HepG2 (cell line): Measurements from ENCODE around the gene CPEB3. TPM values are rescaled to one million over a fixed set of nuclear protein-coding genes. Genes with fewer than 3 reads are reported as not detected.

Experiments
- ATAC-seq: fragments of 200-7000 bp; cut with Tn5 transposase; 3 replicates; pipeline ENCODE4 v1.9.1; 2020; ENCODE audit warnings: mild to moderate bottlenecking, moderate library complexity
- BruUV-seq: library from RNA; stranded (reverse); fragments of 400-500 nt; replicated peaks from 2 replicates; lab custom pipeline; 2021; lab: Mats Ljungman, UMichigan
- CTCF ChIA-PET: fragments of 300-600 bp; formaldehyde crosslinking; extraction: SDS; loops from one replicate; lab custom pipeline; 2021; ENCODE audit warnings: low total read pairs, inconsistent platforms, low intra/inter-chr PET ratio; lab: Yijun Ruan, JAX
- POLR2A ChIA-PET: fragments of 350-600 bp; sonication (Branson Sonifier 250); formaldehyde crosslinking; loops from one replicate; lab custom pipeline; 2020; ENCODE audit warnings: antibody characterized with exemption, inconsistent platforms; lab: Yijun Ruan, JAX
- DNase-seq: peaks from one replicate; pipeline ENCODE4 v3.0.0-alpha.2; 2015; ENCODE audit warnings: low spot score
- FAIRE-seq: peaks from 3 replicates; lab custom pipeline; 2011; peaks lifted over from hg19 to GRCh38; lab: Jason Lieb, UNC
- H2AFZ ChIP-seq: one replicate; pipeline ENCODE4 v1.6.1; 2011; ENCODE audit warnings: low read length, inconsistent platforms
- H3K27ac ChIP-seq: fragments of 300-600 bp; 3 replicates; pipeline ENCODE4 v1.8.0; 2011; ENCODE audit warnings: mixed run types, mild to moderate bottlenecking, mixed read lengths, low read length, inconsistent platforms; ENCODE audit not compliant: insufficient read depth; ENCODE audit errors: extremely low read length
- H3K27me3 ChIP-seq, 2 experiments: fragments of 200-600 bp in 1 of 2; 2 replicates in 1 of 2; 3 replicates in 1 of 2; pipeline versions ENCODE4 v1.6.0 to v1.8.0; 2011; ENCODE audit warnings: low read length in 2 of 2, mild to moderate bottlenecking in 2 of 2, moderate library complexity in 2 of 2, inconsistent platforms in 1 of 2; ENCODE audit not compliant: insufficient read depth in 2 of 2, control insufficient read depth in 1 of 2
- H3K36me3 ChIP-seq, 2 experiments: fragments of 200-600 bp in 1 of 2; replicated peaks in 1 of 2; 2 replicates in 1 of 2; 3 replicates in 1 of 2; pipeline versions ENCODE4 v1.5.1 to v1.8.0; 2011; ENCODE audit warnings: low read length in 2 of 2, inconsistent platforms in 1 of 2; ENCODE audit not compliant: insufficient read depth in 2 of 2, control insufficient read depth in 1 of 2
- H3K4me1 ChIP-seq: 2 replicates; pipeline ENCODE4 v1.5.1; 2012; ENCODE audit warnings: low read length, inconsistent platforms; ENCODE audit not compliant: insufficient read depth
- H3K4me2 ChIP-seq: 2 replicates; pipeline ENCODE4 v1.6.0; 2011; ENCODE audit warnings: low read depth, low read length, inconsistent platforms
- H3K4me3 ChIP-seq, 3 experiments: fragments of 200-600 bp in 1 of 3; sonication (generic), shearing (Covaris generic) in 1 of 3; replicated peaks in 1 of 3; 2 replicates each; pipeline ENCODE4 v1.5.1; 2011 to 2016; ENCODE audit warnings: low read length in 3 of 3, inconsistent platforms in 2 of 3, low read depth in 2 of 3, mild to moderate bottlenecking in 2 of 3, control low read depth in 1 of 3, mixed read lengths in 1 of 3; ENCODE audit not compliant: insufficient read depth in 1 of 3
- H3K79me2 ChIP-seq: one replicate; pipeline ENCODE4 v1.6.1; 2011; ENCODE audit warnings: low read length, inconsistent platforms; ENCODE audit not compliant: insufficient read depth
- H3K9ac ChIP-seq: 2 replicates; pipeline ENCODE4 v1.6.0; 2011; ENCODE audit warnings: mild to moderate bottlenecking, low read depth, low read length, inconsistent platforms; ENCODE audit not compliant: insufficient read depth
- H3K9me3 ChIP-seq: 2 replicates; pipeline ENCODE4 v1.5.1; 2012; ENCODE audit warnings: mild to moderate bottlenecking, low read length
- H4K20me1 ChIP-seq: 2 replicates; pipeline ENCODE4 v1.6.0; 2011; ENCODE audit warnings: inconsistent platforms, mild to moderate bottlenecking, low read length, moderate library complexity; ENCODE audit not compliant: insufficient read depth
- ADNP ChIP-seq: sonication (generic); formaldehyde crosslinking; IDR thresholded peaks from 2 replicates; pipeline ENCODE4 v1.4.0; 2020; ENCODE audit warnings: missing genetic modification reagents
- GZF1 ChIP-seq: sonication (generic); formaldehyde crosslinking; IDR thresholded peaks from 2 replicates; pipeline ENCODE4 v1.5.1; 2020; ENCODE audit warnings: mild to moderate bottlenecking, missing genetic modification reagents
- NR3C1 ChIP-seq: sonication (generic); formaldehyde crosslinking; IDR thresholded peaks from 2 replicates; pipeline ENCODE4 v1.4.0; 2020; ENCODE audit warnings: missing genetic modification reagents
- SAFB2 ChIP-seq: sonication (generic); formaldehyde crosslinking; IDR thresholded peaks from 2 replicates; pipeline ENCODE4 v1.5.1; 2020; ENCODE audit warnings: missing genetic modification reagents, low read depth, mild to moderate bottlenecking, borderline replicate concordance
- SIX1 ChIP-seq: sonication (generic); formaldehyde crosslinking; IDR thresholded peaks from 2 replicates; pipeline ENCODE4 v1.4.0; 2020; ENCODE audit warnings: missing genetic modification reagents, borderline replicate concordance
- ZNF253 ChIP-seq: sonication (generic); formaldehyde crosslinking; IDR thresholded peaks from 2 replicates; pipeline ENCODE4 v1.8.0; 2022; ENCODE audit warnings: mild to moderate bottlenecking, missing genetic modification reagents, borderline replicate concordance
- ZNF652 ChIP-seq: IDR thresholded peaks from 2 replicates; pipeline ENCODE4 v1.6.1; 2016; ENCODE audit warnings: low read depth, borderline replicate concordance
- ZNF703 ChIP-seq: sonication (generic); formaldehyde crosslinking; IDR thresholded peaks from 2 replicates; pipeline ENCODE4 v1.5.1; 2020; ENCODE audit warnings: missing genetic modification reagents, mild to moderate bottlenecking, moderate library complexity, borderline replicate concordance
- ZNF766 ChIP-seq: sonication (generic); formaldehyde crosslinking; IDR thresholded peaks from 2 replicates; pipeline ENCODE4 v1.5.0; 2020; ENCODE audit warnings: missing genetic modification reagents, borderline replicate concordance
- WGBS: methylation state at CpG from one replicate; pipeline ENCODE4 v1.1.6; 2017; ENCODE audit warnings: low lambda C conversion rate; 5-methylcytosine and 5-hydroxymethylcytosine counted together
- in situ Hi-C: cut with HindIII; loops from 2 replicates; pipeline ENCODE4 v1.10.0; 2017; ENCODE audit warnings: low pct_unique_long_range_greater_than_20kb; ENCODE audit not compliant: extremely low pct_ligation_motif_present
- intact Hi-C: fragments of 100-400 bp; cut with micrococcal nuclease; formaldehyde crosslinking; loops from one replicate; pipeline ENCODE4 v1.10.0; 2022; ENCODE audit not compliant: unreplicated experiment
- polyA plus RNA-seq, 8 experiments: library from polyadenylated mRNA; depleted of rRNA in 3 of 8; stranded (reverse) in 7 of 8; unstranded in 1 of 8; fragments of >200 nt; fragmentation: Illumina TruSeq in 4 of 8; extraction: Trizol in 4 of 8; gene quantifications; 2 replicates each; pipeline versions ENCODE4 v1.2.1 to v1.2.3, GENCODE V29; 2011 to 2016; ENCODE audit warnings: low read depth in 4 of 8, missing spikeins in 1 of 8, mixed read lengths in 1 of 8; ENCODE audit not compliant: insufficient read depth in 1 of 8
- total RNA-seq, 5 experiments: library from RNA; depleted of rRNA; stranded (reverse); fragments of >200 nt; fragmentation: Illumina TruSeq; extraction: Trizol; gene quantifications; 2 replicates each; pipeline ENCODE4 v1.2.3, GENCODE V29; 2016; ENCODE audit warnings: low read depth in 1 of 5
- TF ChIP-seq, protein P1 (sequence below): sonication (generic); formaldehyde crosslinking; IDR thresholded peaks from 2 replicates; pipeline ENCODE4 v1.9.0; 2021; ENCODE audit warnings: missing genetic modification reagents, borderline replicate concordance
- TF ChIP-seq, protein P2 (sequence below), 2 experiments: IDR thresholded peaks; 2 replicates each; pipeline ENCODE4 v1.6.1; 2011 to 2012; ENCODE audit warnings: low read length in 2 of 2, borderline replicate concordance in 1 of 2, low read depth in 1 of 2, mild to moderate bottlenecking in 1 of 2, moderate library complexity in 1 of 2
- TF ChIP-seq, protein P3 (sequence below): sonication (generic); formaldehyde crosslinking; IDR thresholded peaks from 2 replicates; pipeline ENCODE4 v1.4.0; 2020; ENCODE audit warnings: missing genetic modification reagents
- TF ChIP-seq, protein P4 (sequence below), 2 experiments: sonication (generic) in 1 of 2; formaldehyde crosslinking in 1 of 2; IDR thresholded peaks; 2 replicates each; pipeline versions ENCODE4 v1.4.0 to v1.6.1; 2018 to 2020; ENCODE audit warnings: missing genetic modification reagents in 2 of 2, borderline replicate concordance in 1 of 2, low read depth in 1 of 2, mild to moderate bottlenecking in 1 of 2, missing biosample characterization in 1 of 2

CPEB3 gene
- total and polyA plus RNA-seq, 2 of the 13 experiments (the other 11 are each of a cell fraction or from before 2014, with no cell fraction given), result 0.66 to 0.70 TPM

DNA sequence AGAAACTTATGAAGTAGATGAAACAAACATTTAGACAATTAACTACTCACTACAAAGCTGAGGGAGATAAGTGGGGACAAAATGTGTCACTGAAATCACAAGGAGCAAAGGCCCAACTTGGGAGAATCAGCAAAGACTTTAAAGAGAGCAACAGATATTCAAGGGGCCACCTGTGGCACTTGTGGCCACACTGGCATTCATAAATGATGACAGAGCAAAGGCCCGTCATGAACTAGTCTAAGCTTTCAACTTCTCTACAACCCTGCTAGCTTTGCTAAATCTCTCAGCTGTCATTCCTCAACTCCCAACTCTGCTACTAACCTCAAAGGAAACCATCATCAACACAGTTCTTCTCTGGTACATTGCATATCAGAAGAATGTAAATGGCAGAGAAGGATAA is 178.4 kb downstream of the CPEB3 start:
- Histone ChIP-seq H3K27ac (no peak overlapping the region), H2AFZ (no peak overlapping the region), H3K36me3 (no peaks in the 10 kb centered on the region; a peak in 1 of 5 replicates), H3K4me1 (peaks cover 67% of the 10 kb centered on the region), H3K9me3 (no peaks in the 10 kb centered on the region), H3K4me2 (no peak overlapping the region), H3K27me3 (no peaks in the 10 kb centered on the region), H3K4me3 (no peak overlapping the region), H3K79me2 (no peaks in the 10 kb centered on the region), H3K9ac (no peak overlapping the region)
- no TSS peak for BruUV-seq
- ATAC-seq (no peak), DNase-seq (no peak)
- in situ Hi-C loops, result no loop called here
- TF ChIP-seq, protein P1, sequence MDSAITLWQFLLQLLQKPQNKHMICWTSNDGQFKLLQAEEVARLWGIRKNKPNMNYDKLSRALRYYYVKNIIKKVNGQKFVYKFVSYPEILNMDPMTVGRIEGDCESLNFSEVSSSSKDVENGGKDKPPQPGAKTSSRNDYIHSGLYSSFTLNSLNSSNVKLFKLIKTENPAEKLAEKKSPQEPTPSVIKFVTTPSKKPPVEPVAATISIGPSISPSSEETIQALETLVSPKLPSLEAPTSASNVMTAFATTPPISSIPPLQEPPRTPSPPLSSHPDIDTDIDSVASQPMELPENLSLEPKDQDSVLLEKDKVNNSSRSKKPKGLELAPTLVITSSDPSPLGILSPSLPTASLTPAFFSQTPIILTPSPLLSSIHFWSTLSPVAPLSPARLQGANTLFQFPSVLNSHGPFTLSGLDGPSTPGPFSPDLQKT, result no peak
- TF ChIP-seq ZNF253 (CRISPR knock-in tag) (no peak), ZNF766 (CRISPR knock-in tag) (no peak), ADNP (CRISPR knock-in tag) (no peak), NR3C1 (CRISPR knock-in tag) (no peak), ZNF652 (no peak), GZF1 (CRISPR knock-in tag) (no peak), SAFB2 (no peak), ZNF703 (CRISPR knock-in tag) (no peak), SIX1 (CRISPR knock-in tag) (no peak)
- TF ChIP-seq, protein P2, sequence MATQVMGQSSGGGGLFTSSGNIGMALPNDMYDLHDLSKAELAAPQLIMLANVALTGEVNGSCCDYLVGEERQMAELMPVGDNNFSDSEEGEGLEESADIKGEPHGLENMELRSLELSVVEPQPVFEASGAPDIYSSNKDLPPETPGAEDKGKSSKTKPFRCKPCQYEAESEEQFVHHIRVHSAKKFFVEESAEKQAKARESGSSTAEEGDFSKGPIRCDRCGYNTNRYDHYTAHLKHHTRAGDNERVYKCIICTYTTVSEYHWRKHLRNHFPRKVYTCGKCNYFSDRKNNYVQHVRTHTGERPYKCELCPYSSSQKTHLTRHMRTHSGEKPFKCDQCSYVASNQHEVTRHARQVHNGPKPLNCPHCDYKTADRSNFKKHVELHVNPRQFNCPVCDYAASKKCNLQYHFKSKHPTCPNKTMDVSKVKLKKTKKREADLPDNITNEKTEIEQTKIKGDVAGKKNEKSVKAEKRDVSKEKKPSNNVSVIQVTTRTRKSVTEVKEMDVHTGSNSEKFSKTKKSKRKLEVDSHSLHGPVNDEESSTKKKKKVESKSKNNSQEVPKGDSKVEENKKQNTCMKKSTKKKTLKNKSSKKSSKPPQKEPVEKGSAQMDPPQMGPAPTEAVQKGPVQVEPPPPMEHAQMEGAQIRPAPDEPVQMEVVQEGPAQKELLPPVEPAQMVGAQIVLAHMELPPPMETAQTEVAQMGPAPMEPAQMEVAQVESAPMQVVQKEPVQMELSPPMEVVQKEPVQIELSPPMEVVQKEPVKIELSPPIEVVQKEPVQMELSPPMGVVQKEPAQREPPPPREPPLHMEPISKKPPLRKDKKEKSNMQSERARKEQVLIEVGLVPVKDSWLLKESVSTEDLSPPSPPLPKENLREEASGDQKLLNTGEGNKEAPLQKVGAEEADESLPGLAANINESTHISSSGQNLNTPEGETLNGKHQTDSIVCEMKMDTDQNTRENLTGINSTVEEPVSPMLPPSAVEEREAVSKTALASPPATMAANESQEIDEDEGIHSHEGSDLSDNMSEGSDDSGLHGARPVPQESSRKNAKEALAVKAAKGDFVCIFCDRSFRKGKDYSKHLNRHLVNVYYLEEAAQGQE (IDR thresholded peaks at IDR 0.05; ENCODE audit: borderline replicate concordance in 1 of 2, low read depth in 1 of 2, low read length in 2 of 2), result no peak
- TF ChIP-seq, protein P3, sequence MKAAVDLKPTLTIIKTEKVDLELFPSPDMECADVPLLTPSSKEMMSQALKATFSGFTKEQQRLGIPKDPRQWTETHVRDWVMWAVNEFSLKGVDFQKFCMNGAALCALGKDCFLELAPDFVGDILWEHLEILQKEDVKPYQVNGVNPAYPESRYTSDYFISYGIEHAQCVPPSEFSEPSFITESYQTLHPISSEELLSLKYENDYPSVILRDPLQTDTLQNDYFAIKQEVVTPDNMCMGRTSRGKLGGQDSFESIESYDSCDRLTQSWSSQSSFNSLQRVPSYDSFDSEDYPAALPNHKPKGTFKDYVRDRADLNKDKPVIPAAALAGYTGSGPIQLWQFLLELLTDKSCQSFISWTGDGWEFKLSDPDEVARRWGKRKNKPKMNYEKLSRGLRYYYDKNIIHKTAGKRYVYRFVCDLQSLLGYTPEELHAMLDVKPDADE (CRISPR knock-in tag), result no peak
- TF ChIP-seq, protein P4, sequence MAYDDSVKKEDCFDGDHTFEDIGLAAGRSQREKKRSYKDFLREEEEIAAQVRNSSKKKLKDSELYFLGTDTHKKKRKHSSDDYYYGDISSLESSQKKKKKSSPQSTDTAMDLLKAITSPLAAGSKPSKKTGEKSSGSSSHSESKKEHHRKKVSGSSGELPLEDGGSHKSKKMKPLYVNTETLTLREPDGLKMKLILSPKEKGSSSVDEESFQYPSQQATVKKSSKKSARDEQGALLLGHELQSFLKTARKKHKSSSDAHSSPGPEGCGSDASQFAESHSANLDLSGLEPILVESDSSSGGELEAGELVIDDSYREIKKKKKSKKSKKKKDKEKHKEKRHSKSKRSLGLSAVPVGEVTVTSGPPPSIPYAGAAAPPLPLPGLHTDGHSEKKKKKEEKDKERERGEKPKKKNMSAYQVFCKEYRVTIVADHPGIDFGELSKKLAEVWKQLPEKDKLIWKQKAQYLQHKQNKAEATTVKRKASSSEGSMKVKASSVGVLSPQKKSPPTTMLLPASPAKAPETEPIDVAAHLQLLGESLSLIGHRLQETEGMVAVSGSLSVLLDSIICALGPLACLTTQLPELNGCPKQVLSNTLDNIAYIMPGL (CRISPR knock-in tag; IDR thresholded peaks at IDR 0.05; ENCODE audit: borderline replicate concordance in 1 of 2, low read depth in 1 of 2), result no peak
- TF ChIP-seq, all 625 proteins: peak for 0
- no peak for FAIRE-seq
- 100% methylated on average over 1 of the region's 1 CpG for WGBS
- ChIA-PET CTCF (no interaction called here), POLR2A (interaction anchor here (2.3 kb wide), 1 partner anchor 9 kb away, joined by 10 read pairs; no protein-coding TSS in a partner anchor)
- intact Hi-C loops, result no loop called here
- H4K20me1 ChIP-seq, result no peaks in the 10 kb centered on the region
